ENCODE measurements around the gene DBNDD1.

DBNDD1 gene

GRCh38 chr16:90034504-90034903, 15.2 kb upstream of the DBNDD1 start:
- DNase-seq, result no peak

DNA sequence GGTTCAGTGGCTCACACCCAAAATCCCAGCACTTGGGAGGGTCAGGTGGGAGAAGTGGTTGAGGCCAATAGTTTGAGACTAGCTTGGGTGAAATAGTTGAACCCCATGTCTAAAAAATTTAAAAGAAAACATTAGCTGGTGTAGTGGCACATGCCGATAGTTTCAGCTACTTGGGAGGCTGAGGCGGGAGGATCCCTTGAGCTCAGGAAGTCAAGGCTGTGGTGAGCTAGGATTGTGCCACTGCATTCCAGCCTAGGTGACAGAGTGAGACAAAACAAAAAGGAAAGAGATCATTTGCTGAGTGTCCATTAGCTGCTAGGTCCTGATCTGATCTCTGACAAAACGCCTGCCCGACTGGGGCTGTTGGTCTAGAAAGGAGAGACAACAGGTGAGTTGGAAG, 14.1 kb upstream of the DBNDD1 start:
- no peak for DNase-seq

GRCh38 chr16:90032674-90033331, 13.5 kb upstream of the DBNDD1 start:
- no peak for DNase-seq

DNA sequence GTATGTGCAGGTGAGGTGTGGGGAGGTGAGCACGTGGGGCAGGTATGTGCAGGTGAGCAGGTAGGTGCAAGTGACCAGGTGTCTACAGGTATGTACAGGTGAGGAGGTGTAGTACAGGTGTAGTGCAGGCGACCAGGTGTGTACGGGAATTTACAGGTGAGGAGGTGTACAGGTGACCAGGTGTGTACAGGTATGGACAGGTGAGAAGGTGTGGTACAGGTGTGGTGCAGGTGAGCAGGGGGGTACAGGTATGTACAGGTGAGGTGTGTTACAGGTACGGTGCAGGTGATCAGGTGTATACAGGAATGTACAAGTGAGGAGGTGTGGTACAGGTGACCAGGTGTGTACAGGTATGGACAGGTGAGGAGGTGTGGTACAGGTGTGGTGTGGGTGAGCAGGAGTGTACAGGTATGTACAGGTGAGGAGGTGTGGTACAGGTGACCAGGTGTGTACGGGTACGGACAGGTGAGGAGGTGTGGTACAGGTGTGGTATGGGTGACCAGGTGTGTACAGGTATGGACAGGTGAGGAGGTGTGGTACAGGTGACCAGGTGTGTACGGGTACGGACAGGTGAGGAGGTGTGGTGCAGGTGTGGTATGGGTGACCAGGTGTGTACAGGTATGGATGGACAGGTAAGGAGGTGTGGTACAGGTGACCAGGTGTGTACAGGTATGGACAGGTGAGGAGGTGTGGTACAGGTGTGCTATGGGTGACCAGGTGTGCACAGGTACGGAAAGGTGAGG, 12.8 kb upstream of the DBNDD1 start:
- no peak for DNase-seq

GRCh38 chr16:90031186-90031930, 12.1 kb upstream of the DBNDD1 start:
- DNase-seq, result no peak

DNA sequence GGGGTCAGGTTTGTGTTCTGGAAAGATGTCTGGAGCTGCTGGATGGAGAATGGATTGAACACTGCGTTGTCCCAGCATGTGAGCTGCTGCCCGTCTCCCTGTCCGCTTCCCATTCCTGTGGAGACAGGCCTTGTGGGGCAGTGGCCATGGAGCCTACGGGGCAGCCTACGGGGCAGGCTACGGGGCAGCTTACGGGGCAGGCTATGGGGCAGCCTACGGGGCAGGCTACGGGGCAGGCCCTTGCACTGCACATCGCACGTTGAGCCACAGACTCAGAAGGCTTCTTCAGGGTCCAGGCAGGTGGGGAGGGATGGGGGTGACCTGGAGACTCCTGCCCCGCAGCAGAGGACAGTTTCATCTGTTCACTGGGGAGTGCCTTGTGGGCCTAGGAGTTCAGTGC, 9.7 kb upstream of the DBNDD1 start:
- no peak for DNase-seq

GRCh38 chr16:90027611-90028010, 8.4 kb upstream of the DBNDD1 start:
- no peak for DNase-seq

- DNase-seq, result no peak
These were observed 6.9 kb upstream of the DBNDD1 start for GRCh38 chr16:90026135-90026534.

DNA sequence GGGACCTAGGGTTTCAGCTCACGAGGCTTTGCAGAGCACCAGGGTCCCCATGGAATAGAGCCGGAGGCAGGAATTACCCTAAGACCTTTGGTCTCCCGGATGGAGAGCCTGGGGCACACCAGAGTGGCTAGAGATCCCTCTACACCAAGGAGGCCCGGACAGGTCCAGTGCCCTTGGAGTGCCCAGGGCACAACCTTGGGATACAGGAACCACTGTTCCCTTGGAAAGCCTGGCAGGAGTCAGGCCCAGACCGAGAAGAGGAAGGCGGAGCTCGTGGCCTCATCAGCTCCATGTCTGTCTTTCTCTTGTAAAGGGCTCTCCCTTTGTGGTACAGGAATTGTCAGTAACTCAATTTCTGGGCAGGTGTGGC, 3.8 kb upstream of the DBNDD1 start:
- DNase-seq, result no peak

DNA sequence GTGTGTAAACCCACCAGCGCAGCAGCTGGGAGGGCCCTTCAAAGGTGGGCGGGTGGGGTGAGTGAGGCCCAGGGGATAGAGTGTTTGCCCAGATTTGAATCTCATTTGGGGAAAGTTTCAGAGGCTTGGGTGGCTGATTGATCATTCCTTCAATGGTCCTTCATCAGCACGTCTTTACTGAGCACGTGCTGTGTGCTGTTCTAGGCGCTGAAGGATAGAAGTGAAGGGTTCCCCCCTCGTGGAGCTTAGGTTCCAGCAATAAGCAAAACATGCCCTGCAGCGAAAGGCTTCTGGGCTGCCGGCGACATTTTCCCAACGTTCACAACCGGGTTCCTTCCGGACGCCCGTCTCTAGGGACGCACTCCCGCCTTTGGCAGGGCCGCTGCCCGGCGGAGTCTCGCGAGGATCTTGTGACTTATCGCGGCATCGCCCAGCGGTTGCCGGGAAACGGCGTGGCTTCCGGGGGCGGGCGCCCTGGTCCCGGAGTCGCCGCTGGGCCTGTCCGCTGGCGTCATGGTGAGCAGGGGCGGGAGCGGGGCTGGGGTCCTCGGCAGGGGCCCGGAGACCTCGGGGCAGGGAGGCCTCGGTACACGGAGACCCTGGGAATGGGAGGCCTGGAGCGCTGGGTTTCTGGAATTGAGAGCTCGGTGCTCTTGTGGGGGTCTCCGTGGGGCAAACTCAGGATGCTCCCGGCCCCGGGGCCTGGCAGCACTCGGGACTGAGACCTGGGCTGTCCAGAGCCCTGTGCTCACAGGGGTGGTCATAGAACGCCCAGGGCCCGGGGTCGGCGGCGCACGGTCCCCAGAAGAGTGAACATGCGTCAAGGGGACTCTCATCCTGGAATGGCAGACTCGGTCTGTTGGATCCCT, 3.2 kb upstream of the DBNDD1 start:
- peak; percentile 67 for DNase-seq

- DNase-seq, result no peak
These were observed 1.7 kb upstream of the DBNDD1 start for GRCh38 chr16:90020838-90021382.

DNA sequence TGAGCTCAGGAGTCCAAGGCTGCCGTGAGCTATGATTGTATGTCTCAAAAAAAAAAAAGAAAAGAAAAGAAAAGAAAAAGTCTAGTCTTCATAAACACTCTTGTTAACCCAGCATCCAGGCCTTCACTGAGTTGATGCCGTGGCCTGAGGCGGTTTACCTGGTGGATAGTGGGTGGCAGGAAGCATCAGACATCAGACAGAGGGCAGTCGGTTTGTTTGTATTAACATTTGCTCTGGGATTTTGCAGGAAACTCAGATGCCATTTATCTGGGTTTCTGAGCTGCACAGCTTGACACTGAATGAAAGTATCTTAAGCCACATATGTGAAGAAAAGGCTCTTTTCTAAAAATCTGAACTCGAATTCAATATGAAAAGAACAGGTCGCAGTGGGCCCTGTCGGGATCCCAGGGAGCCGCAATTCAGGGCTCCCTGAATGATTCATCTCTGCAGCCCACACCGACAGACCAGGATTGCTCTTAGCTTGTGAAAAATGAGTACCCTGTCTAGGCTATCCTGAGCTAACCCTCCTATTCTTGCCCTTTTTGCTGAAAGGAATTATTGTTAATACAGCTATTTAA, 1.1 kb upstream of the DBNDD1 start:
- no peak for DNase-seq

DNA sequence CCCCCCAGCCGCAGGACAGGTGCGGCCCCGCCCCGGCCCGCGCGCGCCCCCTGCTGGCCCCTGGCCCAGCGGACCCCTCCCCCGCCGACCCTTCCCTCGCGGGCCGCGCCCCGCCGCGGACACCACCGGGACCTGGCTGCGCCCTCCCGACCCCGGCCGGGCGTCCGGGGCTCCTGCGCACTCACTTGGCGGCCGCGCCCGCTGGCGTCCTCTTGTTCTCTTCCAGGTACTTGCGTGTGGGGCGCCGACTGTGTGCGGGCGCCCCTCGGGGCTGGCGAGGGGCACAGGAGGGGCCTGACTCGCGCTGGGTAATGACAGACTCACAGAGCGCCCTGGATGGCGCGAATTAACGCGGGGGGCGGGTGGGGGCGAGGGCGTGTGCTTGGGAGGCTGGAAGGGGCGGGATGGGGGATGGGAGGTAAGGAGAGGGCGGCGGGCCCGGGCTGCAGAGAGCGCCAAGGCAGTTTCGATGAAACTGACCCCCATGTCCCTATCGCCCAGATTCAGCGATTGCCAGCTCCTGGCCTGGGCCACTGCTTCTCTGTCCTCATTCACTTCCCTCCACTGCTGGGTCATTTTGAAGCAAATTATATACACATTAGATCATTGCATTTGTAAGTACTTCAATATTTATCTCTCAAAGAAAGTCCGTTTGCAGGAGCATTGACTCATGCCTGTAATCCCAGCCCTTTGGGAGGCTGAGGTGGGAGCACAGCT, 445 bp upstream of the DBNDD1 start:
- peak; percentile 57 for DNase-seq

DNA sequence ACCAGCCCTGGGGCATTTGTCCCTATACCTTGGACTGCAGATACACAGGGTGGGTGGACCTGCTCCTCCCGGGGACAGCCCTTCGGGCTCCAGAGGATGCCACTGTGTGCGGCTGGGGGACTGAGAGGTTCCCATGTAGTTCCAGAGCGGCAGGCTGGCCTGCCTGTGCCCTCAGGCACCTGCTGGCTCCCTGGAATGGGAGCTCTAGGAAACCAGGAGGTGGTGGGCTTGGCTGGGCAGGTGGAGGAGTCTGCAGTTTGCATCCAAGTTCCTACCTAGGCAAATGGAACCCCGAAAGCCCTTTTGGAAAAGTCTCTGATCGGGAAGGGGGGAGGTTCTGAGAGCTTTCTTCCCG, 982 bp downstream of the DBNDD1 start:
- DNase-seq, result no peak

- no peak for DNase-seq
These were observed 2.8 kb downstream of the DBNDD1 start for GRCh38 chr16:90016339-90016950.

- DNase-seq, result no peak
These were observed 3.5 kb downstream of the DBNDD1 start for GRCh38 chr16:90015586-90016338.

- no peak for DNase-seq
These were observed 6.1 kb downstream of the DBNDD1 start for GRCh38 chr16:90012991-90013745.

DNA sequence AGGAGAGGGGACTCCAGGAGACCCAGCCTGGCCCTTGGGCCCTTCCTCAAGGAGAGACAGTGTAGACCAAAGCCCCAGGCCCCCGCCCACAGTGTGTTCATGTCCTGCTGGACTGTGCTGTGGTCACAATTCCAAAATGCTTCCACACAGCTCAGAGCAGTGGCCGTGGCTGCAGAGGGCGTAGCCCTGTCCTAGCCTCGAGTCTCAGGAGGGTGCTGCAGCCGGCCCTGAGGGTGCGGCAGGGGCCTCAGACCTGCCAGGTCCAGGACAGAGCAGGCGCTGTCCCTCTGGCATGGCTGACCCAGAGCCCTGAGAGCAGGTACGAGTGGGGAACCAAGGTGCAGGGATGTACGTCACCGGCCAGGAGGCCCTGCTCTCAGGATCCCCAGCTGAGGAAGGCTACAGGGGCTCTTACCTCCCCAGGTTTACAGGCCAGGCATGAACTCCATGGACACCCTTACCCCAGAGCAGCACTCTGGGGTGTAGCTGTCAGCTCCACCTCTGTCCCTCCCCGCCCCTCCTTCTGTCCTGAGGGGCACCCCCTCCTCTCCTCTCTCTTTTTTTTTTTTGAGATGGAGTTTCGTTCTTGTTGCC, 7.3 kb downstream of the DBNDD1 start:
- no peak for DNase-seq

GRCh38 chr16:90011508-90011819, 7.8 kb downstream of the DBNDD1 start:
- DNase-seq, result no peak
